ENCODE data around the gene BAIAP3. TPM values are rescaled to one million over a fixed set of nuclear protein-coding genes. Genes with fewer than 3 reads are reported as not detected.
A peak's percentile ranks its signal among the peaks of the same experiment; 100 is the strongest.

Gene BAIAP3
- total RNA-seq, 4 donors from 2014 or later: 0.05 to 4.4 (median 2.5) TPM

DNA sequence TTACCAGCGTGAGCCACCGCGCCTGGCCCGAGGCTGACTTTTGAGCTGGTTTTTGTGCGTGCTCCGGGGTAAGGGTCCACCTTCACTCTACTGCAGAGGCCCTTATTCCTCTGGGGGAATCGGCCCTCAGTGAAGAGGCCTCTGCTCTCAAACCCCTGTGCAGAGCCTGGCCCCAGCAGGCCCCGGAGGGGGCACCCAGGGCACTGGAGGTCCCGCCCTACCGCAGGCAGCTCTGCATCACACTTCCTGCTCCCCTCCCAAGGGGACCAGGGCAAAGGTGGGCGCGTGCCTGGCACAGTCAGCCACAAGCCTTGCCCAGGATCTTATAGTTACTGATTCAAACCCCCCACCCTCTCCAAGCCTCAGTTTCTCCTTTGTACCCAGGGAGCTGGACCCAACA is 27.6 kb upstream of the BAIAP3 start:
- intact Hi-C loops (cut with DNase I; ENCODE audit: low total_unique reads) (loop anchor here (5.0 to 10.0 kb wide), 4 partner anchors 36 to 621 kb away; partner anchors contain the start of genes JMJD8, STUB1 and UQCC4), in situ Hi-C loops (cut with MboI; ENCODE audit: low sequenced_read_pairs in 4 of 4) (no loop called here)
- H3K27me3 ChIP-seq: peaks cover 20 to 26% (median 21%) of the 10 kb centered on the region in 3 donors
- DNase-seq (no peak), ATAC-seq (no peak)
- H3K36me3 ChIP-seq: no peaks in the 10 kb centered on the region
- no peak for TF ChIP-seq POLR2A (IDR thresholded peaks at IDR 0.05)
- TF ChIP-seq, protein P1, sequence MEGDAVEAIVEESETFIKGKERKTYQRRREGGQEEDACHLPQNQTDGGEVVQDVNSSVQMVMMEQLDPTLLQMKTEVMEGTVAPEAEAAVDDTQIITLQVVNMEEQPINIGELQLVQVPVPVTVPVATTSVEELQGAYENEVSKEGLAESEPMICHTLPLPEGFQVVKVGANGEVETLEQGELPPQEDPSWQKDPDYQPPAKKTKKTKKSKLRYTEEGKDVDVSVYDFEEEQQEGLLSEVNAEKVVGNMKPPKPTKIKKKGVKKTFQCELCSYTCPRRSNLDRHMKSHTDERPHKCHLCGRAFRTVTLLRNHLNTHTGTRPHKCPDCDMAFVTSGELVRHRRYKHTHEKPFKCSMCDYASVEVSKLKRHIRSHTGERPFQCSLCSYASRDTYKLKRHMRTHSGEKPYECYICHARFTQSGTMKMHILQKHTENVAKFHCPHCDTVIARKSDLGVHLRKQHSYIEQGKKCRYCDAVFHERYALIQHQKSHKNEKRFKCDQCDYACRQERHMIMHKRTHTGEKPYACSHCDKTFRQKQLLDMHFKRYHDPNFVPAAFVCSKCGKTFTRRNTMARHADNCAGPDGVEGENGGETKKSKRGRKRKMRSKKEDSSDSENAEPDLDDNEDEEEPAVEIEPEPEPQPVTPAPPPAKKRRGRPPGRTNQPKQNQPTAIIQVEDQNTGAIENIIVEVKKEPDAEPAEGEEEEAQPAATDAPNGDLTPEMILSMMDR (IDR thresholded peaks at IDR 0.05 in 4 of 5, conservative IDR thresholded peaks at IDR 0.05 in 1 of 5): no peak
- no peaks in the 10 kb centered on the region for H3K9me3 ChIP-seq
- H3K4me3 ChIP-seq: no peak overlapping the region
- H3K4me1 ChIP-seq: peaks cover 8 to 14% of the 10 kb centered on the region in 2 donors
- H3K27ac ChIP-seq: no peak overlapping the region

DNA sequence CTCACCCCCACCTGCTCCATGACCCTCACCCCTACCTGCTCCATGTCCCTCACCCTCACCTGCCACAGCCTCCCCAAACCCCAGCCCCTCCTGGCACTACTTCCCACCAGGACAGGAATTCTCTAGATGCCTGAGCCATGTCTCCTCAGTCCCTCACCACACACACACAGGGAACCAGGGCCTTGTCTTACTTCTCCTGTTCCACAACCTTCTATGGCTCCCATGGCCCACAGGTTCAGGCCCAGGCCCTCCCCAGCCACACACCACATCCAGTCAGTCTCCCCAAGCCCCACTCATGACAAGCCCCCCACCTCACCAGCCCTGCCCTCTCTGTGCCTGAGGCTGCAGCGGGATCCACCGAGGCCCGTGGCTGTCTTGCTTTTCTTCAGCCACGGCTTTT is 27.1 kb upstream of the BAIAP3 start:
- no peaks in the 10 kb centered on the region for H3K36me3 ChIP-seq
- no peaks in the 10 kb centered on the region for H3K9me3 ChIP-seq
- in situ Hi-C loops (cut with MboI; ENCODE audit: low sequenced_read_pairs in 4 of 4): no loop called here
- TF ChIP-seq, protein P1 (IDR thresholded peaks at IDR 0.05 in 4 of 5, conservative IDR thresholded peaks at IDR 0.05 in 1 of 5): no peak
- TF ChIP-seq POLR2A (IDR thresholded peaks at IDR 0.05): no peak
- no peak for DNase-seq
- intact Hi-C loops (cut with DNase I; ENCODE audit: low total_unique reads): loop anchor here (5.0 to 10.0 kb wide), 4 partner anchors 36 to 622 kb away; partner anchors contain the start of genes JMJD8, STUB1 and UQCC4
- ATAC-seq: no peak
- peaks cover 15 to 21% (median 17%) of the 10 kb centered on the region in 3 donors for H3K27me3 ChIP-seq
- H3K4me1 ChIP-seq: peaks cover 13 to 16% of the 10 kb centered on the region in 2 donors
- H3K27ac ChIP-seq: no peak overlapping the region
- H3K4me3 ChIP-seq: no peak overlapping the region

DNA sequence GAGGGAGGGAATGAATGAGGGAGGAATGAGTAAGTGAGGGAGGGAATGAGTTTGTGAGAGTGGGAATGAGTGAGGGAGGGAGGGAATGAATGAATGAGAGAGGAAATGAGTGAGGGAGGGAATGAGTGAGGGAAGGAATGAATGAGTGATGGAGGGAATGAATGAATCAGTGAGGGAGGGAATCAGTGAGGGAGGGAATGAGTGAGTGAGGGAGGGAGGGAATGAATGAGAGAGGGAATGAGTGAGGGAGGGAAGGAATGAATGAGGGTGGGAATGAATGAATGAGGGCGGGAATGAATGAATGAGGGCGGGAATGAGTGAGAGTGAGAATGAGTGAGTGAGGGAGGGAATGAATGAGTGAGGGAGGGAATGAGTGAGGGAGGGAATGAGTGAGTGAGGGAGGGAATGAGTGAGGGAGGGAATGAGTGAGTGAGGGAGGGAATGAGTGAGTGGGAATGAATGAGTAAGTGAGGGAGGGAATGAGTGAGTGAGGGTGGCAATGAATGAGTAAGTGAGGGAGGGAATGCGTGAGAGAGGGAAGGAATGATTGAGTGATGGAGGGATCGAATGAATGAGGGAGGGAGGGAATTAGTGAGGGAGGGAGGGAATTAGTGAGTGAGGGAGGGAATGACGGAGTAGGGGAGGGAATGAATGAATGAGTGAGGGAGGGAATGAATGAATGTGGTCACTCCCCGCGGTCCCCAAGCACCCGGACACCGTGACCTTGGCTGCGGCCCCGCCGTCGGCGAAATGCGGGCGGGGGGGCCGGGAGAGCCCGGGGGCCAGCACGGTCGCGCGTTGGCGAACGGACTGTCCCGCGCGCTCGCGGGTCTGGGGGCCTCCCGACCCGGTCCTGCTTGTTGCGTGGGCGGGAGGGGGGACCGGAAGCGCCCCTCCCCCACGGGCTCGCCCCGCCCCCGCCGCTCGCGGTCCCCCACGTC is 25.1 kb upstream of the BAIAP3 start:
- H3K9me3 ChIP-seq: no peaks in the 10 kb centered on the region
- H3K36me3 ChIP-seq: no peaks in the 10 kb centered on the region
- peaks cover 0 to 3% (median 2%) of the 10 kb centered on the region in 3 donors for H3K27me3 ChIP-seq
- H3K4me3 ChIP-seq: peak overlapping the region; percentile 57 to 85 (median 69)
- TF ChIP-seq, protein P1 (IDR thresholded peaks at IDR 0.05 in 4 of 5, conservative IDR thresholded peaks at IDR 0.05 in 1 of 5): no peak
- no peak for TF ChIP-seq POLR2A (IDR thresholded peaks at IDR 0.05)
- H3K27ac ChIP-seq: peak overlapping the region; percentile 91 to 99 (median 96)
- peaks cover 30 to 36% of the 10 kb centered on the region in 2 donors for H3K4me1 ChIP-seq
- in situ Hi-C loops (cut with MboI; ENCODE audit: low sequenced_read_pairs in 4 of 4): no loop called here
- intact Hi-C loops (cut with DNase I; ENCODE audit: low total_unique reads): loop anchor here (2.0 to 10.0 kb wide), 5 partner anchors 34 to 624 kb away; partner anchors contain the start of genes GNPTG, JMJD8, STUB1 and TSR3
- peak in 1 of 2 donors; percentile 38 for DNase-seq
- ATAC-seq: peak; percentile 7 to 25

DNA sequence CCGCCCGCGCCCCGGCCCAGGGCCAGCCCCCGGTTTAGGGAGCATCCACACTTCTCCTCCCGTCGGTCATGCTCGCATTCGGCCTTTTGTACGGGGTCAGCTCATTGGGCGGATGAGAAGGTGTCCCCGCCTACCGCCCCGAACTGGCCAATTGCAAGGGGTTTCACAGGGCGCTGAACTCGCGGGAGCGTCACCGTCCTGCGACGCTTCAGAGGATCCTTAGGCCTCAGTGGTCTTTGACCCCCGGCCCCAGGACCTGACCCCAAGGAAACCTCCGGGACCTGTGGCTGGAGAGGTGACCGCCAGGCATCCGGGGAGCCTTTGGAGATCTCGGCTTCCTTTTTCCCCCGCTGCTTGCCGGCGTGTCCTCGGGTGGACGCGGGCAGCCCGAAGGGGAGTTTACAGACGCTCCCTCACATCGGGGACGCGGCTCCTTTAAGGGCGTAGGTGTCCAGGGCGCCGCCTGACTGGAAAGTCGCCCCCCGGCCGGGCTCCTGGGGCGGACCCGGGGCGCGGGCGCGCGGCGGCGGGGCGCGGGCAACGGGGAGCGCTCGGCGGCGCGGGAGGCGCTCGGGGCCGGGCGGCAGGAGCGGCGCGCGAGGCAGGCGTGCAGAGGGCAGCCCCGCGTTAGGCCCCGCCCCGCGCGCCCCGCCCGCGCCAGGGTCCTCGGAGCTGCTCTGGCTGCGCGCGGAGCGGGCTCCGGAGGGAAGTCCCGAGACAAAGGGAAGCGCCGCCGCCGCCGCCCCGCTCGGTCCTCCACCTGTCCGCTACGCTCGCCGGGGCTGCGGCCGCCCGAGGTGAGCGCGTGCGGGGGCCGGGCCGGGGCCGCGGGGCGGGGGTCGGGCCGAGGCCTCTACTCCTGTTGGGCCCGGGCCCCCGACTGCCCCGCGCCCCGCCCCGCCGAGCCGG is 24.2 kb upstream of the BAIAP3 start, which contains the start of gene UBE2I:
Gene UBE2I (plus strand): TSS at position 660 of the 909 bp plus-strand sequence. CDS start 4,395 bp downstream, outside the sequence.
- in situ Hi-C loops (cut with MboI; ENCODE audit: low sequenced_read_pairs in 4 of 4) (no loop called here), intact Hi-C loops (cut with DNase I; ENCODE audit: low total_unique reads) (loop anchor here (2.0 to 10.0 kb wide), 5 partner anchors 33 to 624 kb away; partner anchors contain the start of genes GNPTG, JMJD8, STUB1 and TSR3)
- Histone ChIP-seq H3K27ac (peak within 1 kb of the TSS; percentile 91 to 99 (median 96)), H3K27me3 (no peaks in the 10 kb centered on the region), H3K4me1 (peaks cover 30 to 44% of the 10 kb centered on the region in 2 donors), H3K4me3 (peak within 1 kb of the TSS; percentile 67 to 95 (median 80)), H3K9me3 (no peaks in the 10 kb centered on the region), H3K36me3 (peaks cover 0 to 5% of the 10 kb centered on the region in 2 donors)
- ATAC-seq: peak; percentile 91
- TF ChIP-seq POLR2A (IDR thresholded peaks at IDR 0.05): peak; percentile 57 to 76
- TF ChIP-seq, protein P1 (IDR thresholded peaks at IDR 0.05 in 4 of 5, conservative IDR thresholded peaks at IDR 0.05 in 1 of 5): no peak
- DNase-seq: peak; percentile 94 to 96
